Natural killer cell (primary cell): ENCODE measurements around the gene PKIB. TPM values are rescaled to one million over a fixed set of nuclear protein-coding genes. Genes with fewer than 3 reads are reported as not detected.

Source experiments
- ATAC-seq, 3 donors: fragments of 150-1000 bp in 2 of 3; fragments of 200-7000 bp in 1 of 3; cut with Tn5 transposase; 1 replicate in 1 of 3; 2 replicates in 2 of 3; pipeline ENCODE4 v1.10.0; 2021; ENCODE audit warnings: mild to moderate bottlenecking in 2 of 3, moderate library complexity in 2 of 3
- DNase-seq, 2 donors: peaks; one replicate each; pipeline versions ENCODE4 v3.0.0 to v3.0.0-alpha.2; 2013 to 2021; ENCODE audit warnings: mixed read lengths in 1 of 2
- H3K27ac ChIP-seq: one replicate; pipeline ENCODE4 v1.5.1; 2013; ENCODE audit warnings: mild to moderate bottlenecking, low read length
- H3K27me3 ChIP-seq: one replicate; pipeline ENCODE4 v1.6.1; 2013; ENCODE audit warnings: low read length; ENCODE audit not compliant: control insufficient read depth, insufficient read depth
- H3K36me3 ChIP-seq: one replicate; pipeline ENCODE4 v1.6.1; 2013; ENCODE audit warnings: low read length; ENCODE audit not compliant: control insufficient read depth, insufficient read depth
- H3K4me1 ChIP-seq: one replicate; pipeline ENCODE4 v1.6.1; 2013; ENCODE audit warnings: low read length; ENCODE audit not compliant: control insufficient read depth, insufficient read depth
- H3K4me3 ChIP-seq: one replicate; pipeline ENCODE4 v1.5.1; 2013; ENCODE audit warnings: low read length
- H3K9me3 ChIP-seq: one replicate; pipeline ENCODE4 v1.6.1; 2013; ENCODE audit warnings: low read length; ENCODE audit not compliant: control insufficient read depth, insufficient read depth
- H3K27ac Mint-ChIP-seq, 2 donors: one replicate each; pipeline ENCODE4 v1.8.0; 2022; ENCODE audit warnings: mild to moderate bottlenecking in 2 of 2, mixed read lengths in 2 of 2, moderate library complexity in 1 of 2
- H3K27me3 Mint-ChIP-seq, 2 donors: one replicate each; pipeline ENCODE4 v1.8.0; 2022; ENCODE audit warnings: low read depth in 2 of 2, mixed read lengths in 2 of 2
- H3K36me3 Mint-ChIP-seq: one replicate; pipeline ENCODE4 v1.8.0; 2022; ENCODE audit warnings: mixed read lengths
- H3K4me1 Mint-ChIP-seq, 2 donors: one replicate each; pipeline ENCODE4 v1.8.0; 2022; ENCODE audit warnings: mixed read lengths in 2 of 2
- H3K4me3 Mint-ChIP-seq: one replicate; pipeline ENCODE4 v1.8.0; 2022; ENCODE audit warnings: mild to moderate bottlenecking, moderate library complexity, mixed read lengths
- H3K9me3 Mint-ChIP-seq, 2 donors: one replicate each; pipeline ENCODE4 v1.8.0; 2022; ENCODE audit warnings: mixed read lengths in 2 of 2
- CTCF ChIP-seq: fragments of 200-600 bp; IDR thresholded peaks from one replicate; pipeline ENCODE4 v1.8.0; 2022; ENCODE audit warnings: antibody characterized with exemption
- WGBS: methylation state at CpG from one replicate; pipeline ENCODE4 v1.1.7; 2013; ENCODE audit warnings: missing lambda C conversion rate; ENCODE audit not compliant: insufficient coverage; 5-methylcytosine and 5-hydroxymethylcytosine counted together
- intact Hi-C: fragments of 100-400 bp; cut with micrococcal nuclease; formaldehyde crosslinking; loops from one replicate; pipeline ENCODE4 v1.14.2; 2022
- total RNA-seq, 4 donors: library from RNA; stranded (reverse); fragments of 120-200 nt in 1 of 4; gene quantifications; one replicate each; pipeline versions ENCODE4 v1.2.3 to v1.2.4, GENCODE V29; 2013 to 2022

The PKIB gene
- total RNA-seq, 3 donors from 2014 or later (not counting 1 experiment from before 2014, with no cell fraction given), result 0.95 TPM; not detected in 2

GRCh38 chr6:122565708-122566107 lies 44.5 kb upstream of the PKIB start:
- no peak overlapping the region for H3K4me3 ChIP-seq
- no peak overlapping the region for H3K27ac Mint-ChIP-seq
- no peak for DNase-seq

GRCh38 chr6:122567034-122567433 lies 43.2 kb upstream of the PKIB start:
- H3K4me1 Mint-ChIP-seq, result no peaks in the 10 kb centered on the region
- Histone ChIP-seq H3K27me3 (no peaks in the 10 kb centered on the region), H3K36me3 (no peaks in the 10 kb centered on the region), H3K9me3 (peaks cover 5% of the 10 kb centered on the region), H3K27ac (no peak overlapping the region), H3K4me3 (no peak overlapping the region), H3K4me1 (no peaks in the 10 kb centered on the region)
- 83% methylated on average over 1 of the region's 1 CpG for WGBS
- peaks cover 6 to 12% of the 10 kb centered on the region in 2 donors for H3K9me3 Mint-ChIP-seq
- TF ChIP-seq CTCF, result no peak
- ATAC-seq (no peak), DNase-seq (no peak)
- H3K27me3 Mint-ChIP-seq, result no peaks in the 10 kb centered on the region
- no peak overlapping the region for H3K27ac Mint-ChIP-seq
- H3K4me3 Mint-ChIP-seq, result no peak overlapping the region
- peaks cover 10% of the 10 kb centered on the region for H3K36me3 Mint-ChIP-seq
- intact Hi-C loops, result no loop called here

More at GRCh38 chr6:122565708-122566107, 44.5 kb upstream of the PKIB start:
- intact Hi-C loops, result no loop called here
- H3K4me1 Mint-ChIP-seq, result no peaks in the 10 kb centered on the region
- Histone ChIP-seq H3K36me3 (no peaks in the 10 kb centered on the region), H3K4me1 (no peaks in the 10 kb centered on the region), H3K27ac (no peak overlapping the region), H3K27me3 (no peaks in the 10 kb centered on the region), H3K9me3 (peaks cover 5% of the 10 kb centered on the region)
- no peak for ATAC-seq
- no peak for TF ChIP-seq CTCF
- peaks cover 12% of the 10 kb centered on the region for H3K36me3 Mint-ChIP-seq
- peaks cover 5 to 12% of the 10 kb centered on the region in 2 donors for H3K9me3 Mint-ChIP-seq
- no peak overlapping the region for H3K4me3 Mint-ChIP-seq
- H3K27me3 Mint-ChIP-seq, result no peaks in the 10 kb centered on the region

- peaks cover 8% of the 10 kb centered on the region in 2 donors for H3K9me3 Mint-ChIP-seq
- H3K4me3 Mint-ChIP-seq, result no peak overlapping the region
- Histone ChIP-seq H3K36me3 (no peaks in the 10 kb centered on the region), H3K4me3 (no peak overlapping the region), H3K4me1 (no peaks in the 10 kb centered on the region), H3K27me3 (no peaks in the 10 kb centered on the region), H3K9me3 (peaks cover 5% of the 10 kb centered on the region), H3K27ac (no peak overlapping the region)
- ATAC-seq, result no peak
- H3K27me3 Mint-ChIP-seq, result no peaks in the 10 kb centered on the region
- H3K27ac Mint-ChIP-seq, result no peak overlapping the region
- intact Hi-C loops, result no loop called here
- H3K36me3 Mint-ChIP-seq, result no peaks in the 10 kb centered on the region
- no peak for TF ChIP-seq CTCF
- no peak for DNase-seq
- H3K4me1 Mint-ChIP-seq, result no peaks in the 10 kb centered on the region
Measured at GRCh38 chr6:122568350-122568749, 41.9 kb upstream of the PKIB start.

- WGBS, result 85% methylated on average over 3 of the region's 3 CpGs
- Mint-ChIP-seq H3K27me3 (no peaks in the 10 kb centered on the region), H3K4me3 (no peak overlapping the region), H3K4me1 (no peaks in the 10 kb centered on the region), H3K27ac (no peak overlapping the region), H3K36me3 (no peaks in the 10 kb centered on the region), H3K9me3 (peaks cover 8% of the 10 kb centered on the region in 2 donors)
- H3K36me3 ChIP-seq, result no peaks in the 10 kb centered on the region
- no peaks in the 10 kb centered on the region for H3K27me3 ChIP-seq
- TF ChIP-seq CTCF, result no peak
- no peak overlapping the region for H3K27ac ChIP-seq
- H3K4me1 ChIP-seq, result no peaks in the 10 kb centered on the region
- no peak for ATAC-seq
- intact Hi-C loops, result no loop called here
- no peak for DNase-seq
- H3K4me3 ChIP-seq, result no peak overlapping the region
- H3K9me3 ChIP-seq, result peaks cover 5% of the 10 kb centered on the region
Measured at GRCh38 chr6:122568797-122569221, 41.4 kb upstream of the PKIB start.
